Measurements from ENCODE around the gene GUCY1A1. TPM values are rescaled to one million over a fixed set of nuclear protein-coding genes. Genes with fewer than 3 reads are reported as not detected.

The GUCY1A1 gene
- total RNA-seq, 6 experiments from 2014 or later, result 3.7 to 7.8 (median 6.5) TPM

- intact Hi-C loops (cut with DNase I), result no loop called here
- Histone ChIP-seq H3K27me3 (no peaks in the 10 kb centered on the region), H3K9me3 (no peaks in the 10 kb centered on the region), H3K27ac (no peak overlapping the region), H3K4me1 (no peaks in the 10 kb centered on the region), H3K4me3 (no peak overlapping the region), H3K36me3 (no peaks in the 10 kb centered on the region)
- ATAC-seq, result no peak
- TF ChIP-seq CTCF (IDR thresholded peaks at IDR 0.05), result no peak
- TF ChIP-seq POLR2A (IDR thresholded peaks at IDR 0.05), result no peak
- 50% methylated on average over 1 of the region's 1 CpG for WGBS (ENCODE audit: insufficient coverage, low coverage, low lambda C conversion rate, missing lambda C conversion rate)
- DNase-seq, result no peak
Observed at GRCh38 chr4:155722336-155722735, 55.7 kb downstream of the GUCY1A1 start.

- 82% methylated on average over 5 of the region's 7 CpGs for WGBS (ENCODE audit: insufficient coverage, low coverage, low lambda C conversion rate, missing lambda C conversion rate)
- no peaks in the 10 kb centered on the region for H3K4me1 ChIP-seq
- TF ChIP-seq CTCF (IDR thresholded peaks at IDR 0.05), result no peak
- H3K4me3 ChIP-seq, result no peak overlapping the region
- no peak overlapping the region for H3K27ac ChIP-seq
- no peaks in the 10 kb centered on the region for H3K27me3 ChIP-seq
- intact Hi-C loops (cut with DNase I), result no loop called here
- DNase-seq (no peak), ATAC-seq (peak in 1 of 4 donors; percentile 67)
- no peaks in the 10 kb centered on the region for H3K36me3 ChIP-seq
- H3K9me3 ChIP-seq, result no peaks in the 10 kb centered on the region
Observed at GRCh38 chr4:155722816-155723499, 56.3 kb downstream of the GUCY1A1 start.

- ATAC-seq (no peak), DNase-seq (no peak)
- Histone ChIP-seq H3K27ac (no peak overlapping the region), H3K4me1 (no peaks in the 10 kb centered on the region), H3K4me3 (no peak overlapping the region), H3K36me3 (no peaks in the 10 kb centered on the region), H3K27me3 (no peaks in the 10 kb centered on the region), H3K9me3 (no peaks in the 10 kb centered on the region)
- no peak for TF ChIP-seq POLR2A (IDR thresholded peaks at IDR 0.05)
- TF ChIP-seq CTCF (IDR thresholded peaks at IDR 0.05), result no peak
- 33% methylated on average over 3 of the region's 3 CpGs for WGBS (ENCODE audit: insufficient coverage, low coverage, low lambda C conversion rate, missing lambda C conversion rate)
- intact Hi-C loops (cut with DNase I), result no loop called here
Observed at GRCh38 chr4:155724731-155725130, 58.1 kb downstream of the GUCY1A1 start.

- Histone ChIP-seq H3K4me1 (no peaks in the 10 kb centered on the region), H3K27ac (no peak overlapping the region), H3K4me3 (no peak overlapping the region), H3K36me3 (no peaks in the 10 kb centered on the region), H3K27me3 (no peaks in the 10 kb centered on the region), H3K9me3 (no peaks in the 10 kb centered on the region)
- 73% methylated on average over 1 of the region's 3 CpGs for WGBS (ENCODE audit: insufficient coverage, low coverage, low lambda C conversion rate, missing lambda C conversion rate)
- intact Hi-C loops (cut with DNase I), result no loop called here
- ATAC-seq, result no peak
- DNase-seq, result no peak
- no peak for TF ChIP-seq CTCF (IDR thresholded peaks at IDR 0.05)
- no peak for TF ChIP-seq POLR2A (IDR thresholded peaks at IDR 0.05)
Observed at GRCh38 chr4:155734065-155734464, 67.4 kb downstream of the GUCY1A1 start.

Measured in right lobe of liver (tissue), 6 donors.